ENCODE measurements around the gene SETD1B.
"Not testable (repeated sequence)": the region's sequence is repeated elsewhere in the genome, so short reads cannot be mapped to it uniquely, and the experiment has no call there.

SETD1B gene

DNA sequence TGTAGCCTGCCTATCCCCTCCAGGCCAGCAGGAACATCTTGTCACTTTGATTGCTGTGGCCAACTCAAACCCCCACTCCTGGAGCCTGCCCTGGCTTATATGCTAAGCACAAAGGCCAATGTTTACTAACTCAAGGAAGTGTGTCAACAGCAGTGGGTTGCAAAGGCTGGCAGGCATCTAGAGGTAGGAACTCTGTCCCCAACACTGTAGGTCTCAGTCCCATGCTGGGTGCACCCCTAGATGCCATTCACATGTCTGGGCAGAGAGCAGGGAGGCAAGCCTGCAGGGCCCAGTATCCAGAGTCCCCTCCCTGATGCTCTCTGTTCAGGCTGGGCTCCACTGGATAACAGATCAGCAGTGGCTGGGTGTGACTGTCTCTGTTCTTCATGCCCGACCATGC lies 56.4 kb downstream of the SETD1B start:
- DNase-seq: no peak

- not testable (repeated sequence) for DNase-seq
Measured at GRCh38 chr12:121860699-121861098, 56.9 kb downstream of the SETD1B start.

GRCh38 chr12:121861636-121862254 lies 57.9 kb downstream of the SETD1B start:
- no peak for DNase-seq

- no peak for DNase-seq
Measured at GRCh38 chr12:121866331-121866730, 62.5 kb downstream of the SETD1B start.

DNA sequence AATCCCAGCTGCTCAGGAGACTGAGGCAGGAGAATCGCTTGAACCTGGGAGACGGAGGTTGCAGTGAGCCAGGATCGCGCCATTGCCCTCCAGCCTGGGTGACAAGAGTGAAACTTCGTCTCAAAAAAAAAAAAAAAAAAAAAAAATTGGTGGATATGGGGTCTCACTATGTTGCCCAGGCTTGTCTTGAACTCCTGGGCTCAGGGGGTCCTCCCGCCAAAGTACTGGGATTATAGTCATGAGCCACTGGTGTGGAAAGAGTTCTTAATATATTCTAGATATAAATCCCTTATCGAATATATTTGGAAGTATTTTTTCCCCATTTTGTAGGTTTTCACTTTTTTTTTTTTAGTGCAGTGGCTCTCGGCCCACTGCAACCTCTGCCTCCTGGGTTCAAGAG lies 65.4 kb downstream of the SETD1B start:
- not testable (repeated sequence) for DNase-seq

DNA sequence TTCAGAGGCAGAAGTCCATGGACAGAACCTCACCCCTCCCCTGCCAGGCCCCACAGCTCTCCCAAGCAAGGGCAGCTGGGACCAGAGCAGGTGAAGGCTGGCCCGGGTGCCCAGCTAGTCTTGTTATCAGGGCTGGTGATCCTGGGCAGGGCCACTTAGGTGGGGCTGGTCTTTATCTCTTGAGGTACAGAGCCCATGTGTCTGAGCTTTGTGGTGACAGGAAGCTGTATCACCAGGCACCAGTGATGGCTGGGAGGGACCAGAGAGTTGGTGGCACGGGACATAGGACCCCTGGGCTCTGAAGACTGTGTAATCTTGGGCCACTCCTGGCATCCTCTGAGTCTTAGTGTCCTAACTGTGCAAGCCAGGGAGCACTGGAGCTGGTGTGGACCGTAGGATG lies 67.7 kb downstream of the SETD1B start:
- DNase-seq: no peak

GRCh38 chr12:121872546-121873215 lies 68.9 kb downstream of the SETD1B start:
- DNase-seq: no peak

GRCh38 chr12:121873216-121873569 lies 69.4 kb downstream of the SETD1B start:
- no peak for DNase-seq

- no peak for DNase-seq
Measured at GRCh38 chr12:121874071-121874470, 70.3 kb downstream of the SETD1B start.

DNA sequence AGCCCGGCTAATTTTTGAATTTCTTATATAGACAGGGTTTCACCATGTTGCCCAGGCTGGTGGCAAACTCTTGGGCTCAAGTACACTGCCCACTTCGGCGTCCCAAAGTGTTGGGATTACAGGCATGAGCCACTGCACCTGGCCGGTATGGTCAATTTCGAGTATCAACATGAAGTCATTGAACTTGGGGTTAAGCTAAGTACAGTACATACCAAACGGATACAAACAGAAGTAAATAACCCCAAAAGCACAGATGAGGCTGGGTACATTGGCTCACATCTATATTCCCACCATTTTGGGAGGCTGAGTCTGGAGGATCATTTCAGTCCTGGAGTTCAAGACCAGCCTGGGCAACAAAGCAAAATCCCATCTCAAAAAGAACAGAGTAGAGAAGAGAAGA lies 71.8 kb downstream of the SETD1B start:
- no peak for DNase-seq

- DNase-seq: not testable (repeated sequence)
Measured at GRCh38 chr12:121876080-121876447, 72.3 kb downstream of the SETD1B start.
